ENCODE results near the gene CPEB1.

- TF ChIP-seq, protein P1, sequence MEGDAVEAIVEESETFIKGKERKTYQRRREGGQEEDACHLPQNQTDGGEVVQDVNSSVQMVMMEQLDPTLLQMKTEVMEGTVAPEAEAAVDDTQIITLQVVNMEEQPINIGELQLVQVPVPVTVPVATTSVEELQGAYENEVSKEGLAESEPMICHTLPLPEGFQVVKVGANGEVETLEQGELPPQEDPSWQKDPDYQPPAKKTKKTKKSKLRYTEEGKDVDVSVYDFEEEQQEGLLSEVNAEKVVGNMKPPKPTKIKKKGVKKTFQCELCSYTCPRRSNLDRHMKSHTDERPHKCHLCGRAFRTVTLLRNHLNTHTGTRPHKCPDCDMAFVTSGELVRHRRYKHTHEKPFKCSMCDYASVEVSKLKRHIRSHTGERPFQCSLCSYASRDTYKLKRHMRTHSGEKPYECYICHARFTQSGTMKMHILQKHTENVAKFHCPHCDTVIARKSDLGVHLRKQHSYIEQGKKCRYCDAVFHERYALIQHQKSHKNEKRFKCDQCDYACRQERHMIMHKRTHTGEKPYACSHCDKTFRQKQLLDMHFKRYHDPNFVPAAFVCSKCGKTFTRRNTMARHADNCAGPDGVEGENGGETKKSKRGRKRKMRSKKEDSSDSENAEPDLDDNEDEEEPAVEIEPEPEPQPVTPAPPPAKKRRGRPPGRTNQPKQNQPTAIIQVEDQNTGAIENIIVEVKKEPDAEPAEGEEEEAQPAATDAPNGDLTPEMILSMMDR (IDR thresholded peaks at IDR 0.05), result no peak
- TF ChIP-seq POLR2A (IDR thresholded peaks at IDR 0.05), result no peak
Observed at GRCh38 chr15:82677720-82678323, 30.7 kb upstream of the CPEB1 start.

Measured in esophagus squamous epithelium (tissue), 4 donors.